ENCODE results near the gene MNAT1. TPM values are rescaled to one million over a fixed set of nuclear protein-coding genes. Genes with fewer than 3 reads are reported as not detected.

The MNAT1 gene
- total RNA-seq = 65.7 and 68.6 TPM in 2 replicates

GRCh38 chr14:60734465-60735242, at the start of gene MNAT1:
Gene MNAT1, plus strand, starts transcription at chr14:60734761. Its CDS starts 102 bp downstream, at chr14:60734863.

GRCh38 chr14:60723907-60724618, 10.5 kb upstream of the MNAT1 start, which contains the start of gene SIX4:
Gene SIX4, minus strand, starts transcription at chr14:60724351. Its CDS starts 277 bp downstream, at chr14:60724074.

GRCh38 chr14:60980811-60981632, 246.5 kb downstream of the MNAT1 start, which contains the start of the genes SLC38A6 and TRMT5:
Gene SLC38A6, plus strand, starts transcription at chr14:60981245. Its CDS starts 33 bp downstream, at chr14:60981278.
Gene TRMT5, minus strand, starts transcription at chr14:60981079. Its CDS starts 106 bp downstream, at chr14:60980973.

Other genes starting within 250 kb of the MNAT1 start
- not detected in 2 replicates for gene C14orf39, start 248.7 kb upstream of the MNAT1 start, total RNA-seq
- not detected in 2 replicates for gene SIX6, start 225.6 kb upstream of the MNAT1 start, total RNA-seq
- gene SIX1, start 85.3 kb upstream of the MNAT1 start, total RNA-seq = 0.38 and 0.56 TPM in 2 replicates
- gene SIX4, start 10.4 kb upstream of the MNAT1 start, total RNA-seq = 8.1 and 9.6 TPM in 2 replicates
- gene TRMT5, start 246.3 kb downstream of the MNAT1 start, total RNA-seq = 11.0 and 14.0 TPM in 2 replicates
- 27.2 and 61.2 TPM in 2 replicates for gene SLC38A6, start 246.5 kb downstream of the MNAT1 start, total RNA-seq